Measurements from ENCODE around the gene S100A4.

GRCh38 chr1:153578490-153578889 is 32.9 kb upstream of the S100A4 start:
- TF ChIP-seq TARDBP (IDR thresholded peaks at IDR 0.05) (no peak), ZNF384 (IDR thresholded peaks at IDR 0.05) (no peak), LEF1 (IDR thresholded peaks at IDR 0.05; ENCODE audit: borderline replicate concordance) (no peak), SUZ12 (IDR thresholded peaks at IDR 0.05) (no peak), FOXK2 (IDR thresholded peaks at IDR 0.05) (no peak), ELF4 (IDR thresholded peaks at IDR 0.05) (no peak), BHLHE40 (IDR thresholded peaks at IDR 0.05; ENCODE audit: borderline replicate concordance) (no peak), PKNOX1 (IDR thresholded peaks at IDR 0.05) (no peak), FOXM1 (IDR thresholded peaks at IDR 0.05; ENCODE audit: borderline replicate concordance) (no peak), HDGF (IDR thresholded peaks at IDR 0.05; ENCODE audit: borderline replicate concordance) (no peak), SP1 (IDR thresholded peaks at IDR 0.05) (no peak)

Measured in HEK293T (cell line).